Bone marrow (tissue), 2 donors: ENCODE measurements around the gene RPL23.

Experiments used
- DNase-seq, 2 donors: peaks; one replicate each; lab custom pipeline; 2025; lab: John Stamatoyannopoulos, UW

Gene RPL23

DNA sequence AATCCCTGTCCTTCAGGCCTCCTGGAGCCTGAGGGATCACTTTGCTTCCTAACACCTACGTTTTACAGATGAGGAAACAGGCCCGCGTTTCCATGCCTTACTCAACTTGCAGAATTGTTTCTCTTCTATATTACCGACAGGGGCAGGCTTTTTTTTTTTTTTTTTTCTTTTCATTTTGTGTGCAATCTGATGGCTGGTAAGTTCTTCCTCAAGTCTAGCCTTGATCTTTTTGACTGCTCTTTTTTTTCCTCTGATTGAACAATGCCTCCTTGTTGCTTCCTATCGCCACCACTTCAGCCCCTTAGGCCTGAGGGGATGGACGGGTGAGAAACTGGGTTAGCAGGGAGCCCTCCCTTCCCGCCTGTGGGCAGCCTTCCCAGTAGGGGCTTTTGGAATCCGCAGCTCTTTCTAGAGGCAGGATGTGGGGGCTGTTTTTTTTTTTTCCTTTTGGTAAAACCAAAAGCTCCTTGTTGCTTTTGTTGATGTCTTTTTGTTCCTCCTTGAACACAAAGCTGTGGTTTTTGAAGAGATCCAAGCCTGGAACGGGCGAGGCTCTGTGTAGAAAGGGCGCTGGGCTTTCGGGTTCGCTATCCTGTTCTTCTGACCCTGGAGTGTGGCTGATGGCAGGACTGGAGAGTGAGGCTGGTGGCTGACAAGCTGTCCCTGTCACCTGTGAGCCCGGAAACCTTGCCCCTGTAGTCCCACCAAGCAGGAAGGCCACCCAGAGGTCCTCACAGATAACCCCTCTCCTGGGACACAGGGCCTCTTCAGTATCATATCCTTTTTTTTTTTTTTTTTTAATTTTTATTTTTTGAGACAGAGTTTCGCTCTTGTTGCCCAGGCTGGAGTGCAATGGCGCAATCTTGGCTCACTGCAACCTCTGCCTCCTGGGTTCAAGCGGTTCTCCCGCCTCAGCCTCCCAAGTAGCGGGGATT is 30.3 kb upstream of the RPL23 start:
- DNase-seq = no peak

DNA sequence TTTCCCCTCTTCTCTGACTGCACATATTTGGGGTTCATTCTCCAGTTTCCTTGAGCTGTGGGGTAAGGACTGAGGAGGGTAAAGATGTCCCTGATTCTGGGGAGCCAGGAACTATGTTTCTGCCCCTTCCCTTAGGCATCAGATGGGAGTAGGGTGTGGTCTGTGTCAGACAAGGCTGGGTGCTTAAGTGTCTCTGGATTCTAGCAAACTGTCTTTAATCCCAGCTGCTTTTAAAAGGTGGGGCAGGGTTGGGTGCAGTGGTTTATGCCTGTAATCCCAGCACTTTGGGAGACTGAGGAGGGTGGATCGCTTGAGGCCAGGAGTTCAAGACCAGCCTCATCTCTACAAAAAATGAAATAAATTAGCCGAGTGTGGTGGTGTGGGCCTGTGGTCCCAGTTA is 29.3 kb upstream of the RPL23 start:
- no peak for DNase-seq

DNA sequence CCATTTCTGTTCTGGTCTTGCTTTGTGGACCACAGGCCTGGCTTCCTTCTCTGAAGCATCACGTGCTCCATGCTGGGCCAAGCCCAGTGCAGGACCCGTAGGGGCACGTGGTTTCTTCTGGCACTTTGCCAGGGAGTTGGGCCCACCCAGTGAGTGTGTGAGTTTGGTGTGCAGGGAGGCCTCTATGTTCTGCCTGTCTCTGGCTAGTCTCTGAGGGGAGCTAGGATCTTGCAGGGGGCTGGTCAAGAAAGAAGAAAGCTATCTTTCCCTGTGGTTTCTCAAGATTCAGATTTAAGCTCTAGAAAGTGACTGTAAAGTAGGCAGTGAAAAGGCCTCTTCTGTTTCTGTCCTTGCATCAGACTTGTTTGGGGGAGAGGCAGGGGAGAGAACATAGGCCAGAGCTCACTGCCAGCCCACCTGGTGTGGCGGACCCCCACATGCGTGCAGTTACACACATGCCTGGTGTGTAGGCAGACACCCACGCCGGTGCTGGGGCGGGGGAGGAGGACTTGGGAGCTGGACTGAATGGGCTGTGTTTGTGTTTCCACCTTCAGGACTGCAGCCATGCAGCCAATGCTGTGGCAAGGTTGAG is 28.2 kb upstream of the RPL23 start:
- DNase-seq = no peak

DNA sequence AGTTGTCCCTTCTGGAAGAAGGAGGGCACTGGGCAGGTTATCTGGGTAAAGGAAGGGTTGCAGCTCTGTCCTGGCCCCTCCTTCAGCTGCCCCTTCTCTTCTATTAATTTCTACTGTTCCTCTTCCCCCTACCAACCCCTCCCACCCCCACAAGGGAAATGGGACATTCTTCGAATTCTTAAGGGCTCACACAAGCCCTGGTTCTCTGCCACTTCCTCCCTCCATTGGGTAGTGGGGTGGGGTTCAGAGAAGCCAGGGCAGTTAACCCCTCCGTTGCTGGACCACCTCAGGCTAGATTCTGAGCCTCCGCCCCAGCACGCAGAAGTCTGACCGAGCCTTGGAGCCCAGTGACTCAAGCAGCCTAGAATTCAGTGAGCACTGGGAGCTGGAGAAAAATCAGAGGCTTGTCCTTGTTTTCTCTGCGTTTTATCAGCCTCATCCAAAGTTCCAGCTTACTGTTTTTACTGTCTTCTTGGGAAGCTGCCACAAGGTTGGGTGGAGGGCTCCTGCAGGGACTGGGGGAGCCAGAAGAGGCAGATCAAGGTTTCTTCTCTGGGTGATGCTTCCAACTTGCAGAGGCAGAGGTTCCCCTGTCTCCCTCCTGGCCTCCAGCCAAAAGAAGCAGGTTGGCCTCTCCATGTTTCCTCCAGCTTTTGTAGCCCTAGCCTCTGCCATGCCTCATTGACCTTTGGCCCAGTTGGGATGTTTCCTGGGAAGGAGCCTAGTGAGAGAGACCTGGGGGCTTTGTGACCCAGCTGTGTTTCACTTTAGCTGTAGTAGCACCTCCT is 26.6 kb upstream of the RPL23 start:
- no peak for DNase-seq

DNA sequence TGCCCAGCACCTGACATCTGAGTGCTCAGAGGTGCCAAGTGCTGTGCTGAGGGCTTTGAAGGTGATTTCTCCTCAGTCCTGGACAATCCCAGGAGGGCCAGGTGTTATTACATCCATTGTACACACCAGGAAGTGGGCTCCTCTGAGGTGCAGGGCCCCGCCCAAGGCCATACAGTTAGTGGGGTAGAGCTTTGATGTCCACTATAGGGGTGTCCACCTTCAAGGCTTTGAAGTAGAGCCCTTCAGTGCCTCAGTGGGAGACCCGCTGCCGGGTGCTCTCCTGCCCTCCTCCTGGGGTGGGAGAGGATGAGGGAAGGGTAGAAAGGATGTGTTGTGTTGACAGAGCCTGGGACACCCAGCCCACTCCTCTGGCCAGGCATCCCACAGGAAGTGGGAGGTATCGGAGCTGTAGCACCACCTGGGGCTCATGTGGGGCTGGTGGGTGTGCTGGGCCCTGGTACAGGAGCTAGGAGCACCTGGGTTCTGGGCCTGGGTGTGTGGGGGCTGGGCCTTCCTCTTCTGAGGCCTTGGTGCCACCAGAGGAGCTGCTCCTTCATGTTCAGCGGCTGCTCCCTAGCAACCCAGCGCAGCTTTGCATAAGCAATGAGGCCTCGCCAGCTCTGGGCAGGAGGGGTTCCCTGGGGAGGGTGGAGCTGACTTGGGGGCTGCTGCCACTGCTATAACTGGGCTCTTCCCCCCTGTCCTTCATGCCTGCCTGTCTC is 23.8 kb upstream of the RPL23 start:
- DNase-seq = no peak

DNA sequence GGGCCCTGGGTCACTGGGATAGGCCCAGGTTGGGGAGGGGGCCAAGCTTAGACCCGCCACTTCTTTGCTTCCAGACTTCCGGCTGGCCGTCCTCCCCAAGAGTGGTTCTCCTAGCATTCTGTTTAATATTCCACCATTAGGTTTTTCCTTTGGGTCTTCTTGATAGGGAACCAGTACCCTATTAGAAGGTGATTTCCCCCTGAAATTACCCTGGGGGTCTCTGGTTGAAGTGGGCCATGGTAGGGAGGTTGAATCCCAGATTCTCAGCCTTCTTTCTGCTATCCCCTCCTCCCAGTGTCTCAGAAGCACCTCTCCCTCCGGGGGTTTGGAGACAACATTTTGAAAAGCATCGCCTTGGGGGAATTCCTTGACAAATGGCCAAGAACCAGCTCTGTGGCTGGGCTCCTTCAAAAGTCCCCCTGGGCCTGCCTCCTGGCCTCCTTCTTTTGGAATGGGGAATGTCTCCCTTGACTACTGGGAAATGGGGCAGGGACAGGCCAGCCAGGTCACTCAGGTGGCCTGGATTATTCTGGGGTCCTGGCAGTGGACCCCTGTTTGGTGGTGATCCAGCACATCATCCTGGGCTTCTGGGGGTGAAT is 22.1 kb upstream of the RPL23 start:
- DNase-seq = no peak

DNA sequence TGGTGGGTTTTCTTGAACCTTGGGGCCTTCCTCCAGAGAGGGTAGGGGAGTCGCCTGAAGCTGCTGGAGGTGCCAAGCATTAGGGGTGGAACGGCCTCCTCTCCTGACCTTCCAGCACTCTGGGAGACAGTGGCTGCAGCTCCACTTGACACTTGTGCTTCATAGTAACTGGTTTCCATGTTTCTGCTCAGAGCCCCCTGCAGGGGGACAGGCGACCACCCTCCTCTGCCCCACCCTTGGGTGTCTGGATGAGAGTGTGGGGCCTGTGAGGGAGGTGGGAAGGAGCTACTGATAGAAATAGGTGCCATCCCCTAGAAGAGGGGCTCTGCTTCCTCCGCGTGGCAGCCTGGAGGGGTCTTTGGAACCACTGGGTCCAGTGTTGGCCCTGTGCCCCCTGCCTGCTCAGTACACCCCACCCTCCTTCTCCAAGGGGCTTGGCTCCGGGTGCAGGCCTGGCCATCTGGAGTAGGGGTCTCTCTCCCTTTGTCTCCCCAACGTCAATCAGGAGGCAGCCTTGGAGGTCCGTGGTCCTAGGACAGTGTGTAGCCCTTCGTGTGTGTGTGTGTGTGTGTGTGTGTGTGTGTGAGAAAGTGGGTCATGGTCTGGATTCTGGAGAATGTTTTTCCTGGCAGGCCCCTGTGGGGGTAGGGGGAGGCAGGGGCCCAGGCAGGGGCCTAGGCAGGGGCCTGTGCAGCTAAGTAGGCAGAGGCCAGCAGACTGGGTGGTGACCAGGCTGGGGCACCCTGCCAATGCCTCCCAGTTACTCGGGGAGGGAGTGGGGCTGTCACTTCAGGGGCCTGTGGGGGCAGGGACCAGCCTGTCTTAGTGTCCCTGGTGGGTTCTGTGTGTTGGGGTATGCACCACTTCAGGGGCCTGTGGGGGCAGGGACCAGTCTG is 21.2 kb upstream of the RPL23 start:
- DNase-seq = no peak

DNA sequence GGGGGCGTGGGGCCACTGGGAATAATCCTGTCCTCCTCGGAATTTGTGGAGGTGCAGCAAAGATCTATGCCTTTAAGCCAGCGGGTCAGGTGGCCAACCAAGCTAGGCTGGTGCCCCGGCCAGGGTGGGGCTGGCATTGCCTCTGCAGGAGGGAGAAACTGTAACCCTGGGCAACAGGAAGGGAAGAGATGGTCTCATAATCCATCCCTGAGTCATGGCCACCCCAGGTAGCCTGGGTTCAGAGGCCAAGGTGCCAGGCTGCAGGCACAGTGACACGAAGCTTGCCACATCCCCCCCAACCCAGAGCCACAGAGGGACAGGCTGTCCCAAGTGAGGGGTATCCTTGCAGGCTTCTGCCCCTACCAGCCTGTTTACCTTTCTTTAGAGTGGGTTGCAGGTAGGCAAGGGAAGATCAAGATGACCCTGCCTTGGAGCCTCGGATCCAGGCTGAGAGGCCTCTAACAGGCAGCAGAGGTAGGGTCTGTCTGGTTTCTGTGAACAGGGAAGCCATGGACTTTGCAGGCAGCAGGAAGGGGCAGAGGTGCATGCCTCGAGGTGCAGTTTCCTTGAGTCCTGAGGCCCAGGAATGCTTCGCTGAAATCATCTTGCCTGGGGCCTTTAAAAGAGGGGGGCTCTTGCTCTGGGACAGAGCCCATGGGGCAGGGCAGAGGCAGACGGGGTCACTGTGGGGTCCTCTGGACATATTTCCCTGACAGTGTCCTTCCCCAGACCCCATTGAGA is 20.3 kb upstream of the RPL23 start:
- DNase-seq = no peak

DNA sequence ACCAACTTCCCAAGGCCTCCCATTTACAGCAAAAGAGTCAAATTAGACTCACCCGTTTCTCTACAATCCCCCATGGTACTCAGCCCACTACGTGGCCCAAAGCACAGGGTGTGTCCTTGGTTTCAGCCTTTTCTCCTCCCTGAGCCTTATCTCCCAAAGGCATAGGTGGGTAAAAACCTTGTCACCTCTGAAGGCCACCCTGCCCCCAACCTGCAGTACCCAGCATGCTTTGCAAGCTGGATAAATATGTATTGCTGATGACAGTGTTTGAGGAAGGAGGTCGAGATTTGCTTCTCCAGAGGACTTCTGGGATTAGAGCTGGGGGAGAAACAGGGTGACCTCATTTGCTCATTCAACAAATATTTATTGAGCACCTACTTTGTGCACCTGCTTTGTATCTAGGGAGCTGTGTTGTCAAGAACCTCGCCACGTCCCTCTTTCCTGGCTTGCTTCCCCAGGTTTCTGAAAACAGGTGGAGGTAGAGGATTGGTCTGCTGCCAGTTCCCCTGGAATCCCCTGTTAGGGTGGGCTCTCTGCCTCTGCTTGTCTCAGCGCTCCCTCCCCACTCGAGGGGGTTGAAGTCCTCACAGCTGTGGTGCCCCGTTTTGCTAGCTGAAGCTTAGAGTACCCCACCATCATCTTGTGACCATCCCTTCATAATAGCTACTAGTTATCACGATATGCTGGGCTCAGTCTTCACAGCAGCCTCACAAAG is 19.3 kb upstream of the RPL23 start:
- DNase-seq = no peak

DNA sequence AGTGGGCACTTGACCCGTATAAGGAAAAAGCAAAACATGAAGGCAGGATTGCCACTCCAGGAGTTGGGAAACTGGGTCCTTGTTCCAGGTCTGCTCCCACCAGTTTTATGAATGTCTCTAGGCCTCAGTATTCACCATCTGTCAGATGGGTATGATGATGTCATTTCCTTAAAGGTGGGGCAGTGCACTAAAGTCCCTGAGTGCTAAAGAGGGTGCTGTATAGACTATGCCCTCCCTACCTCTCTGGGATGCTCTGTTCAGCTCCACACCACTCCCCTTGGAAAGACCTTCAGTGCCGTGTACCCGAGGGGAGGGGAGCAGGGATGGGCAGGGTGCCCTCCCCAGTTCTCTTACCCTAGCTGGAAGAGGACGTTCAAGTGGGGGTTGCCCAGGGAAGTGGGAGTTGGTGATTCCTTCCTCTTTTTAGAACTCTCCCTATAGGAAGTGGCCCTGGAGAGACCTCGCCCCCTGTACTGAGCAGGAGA is 18.5 kb upstream of the RPL23 start:
- no peak for DNase-seq

DNA sequence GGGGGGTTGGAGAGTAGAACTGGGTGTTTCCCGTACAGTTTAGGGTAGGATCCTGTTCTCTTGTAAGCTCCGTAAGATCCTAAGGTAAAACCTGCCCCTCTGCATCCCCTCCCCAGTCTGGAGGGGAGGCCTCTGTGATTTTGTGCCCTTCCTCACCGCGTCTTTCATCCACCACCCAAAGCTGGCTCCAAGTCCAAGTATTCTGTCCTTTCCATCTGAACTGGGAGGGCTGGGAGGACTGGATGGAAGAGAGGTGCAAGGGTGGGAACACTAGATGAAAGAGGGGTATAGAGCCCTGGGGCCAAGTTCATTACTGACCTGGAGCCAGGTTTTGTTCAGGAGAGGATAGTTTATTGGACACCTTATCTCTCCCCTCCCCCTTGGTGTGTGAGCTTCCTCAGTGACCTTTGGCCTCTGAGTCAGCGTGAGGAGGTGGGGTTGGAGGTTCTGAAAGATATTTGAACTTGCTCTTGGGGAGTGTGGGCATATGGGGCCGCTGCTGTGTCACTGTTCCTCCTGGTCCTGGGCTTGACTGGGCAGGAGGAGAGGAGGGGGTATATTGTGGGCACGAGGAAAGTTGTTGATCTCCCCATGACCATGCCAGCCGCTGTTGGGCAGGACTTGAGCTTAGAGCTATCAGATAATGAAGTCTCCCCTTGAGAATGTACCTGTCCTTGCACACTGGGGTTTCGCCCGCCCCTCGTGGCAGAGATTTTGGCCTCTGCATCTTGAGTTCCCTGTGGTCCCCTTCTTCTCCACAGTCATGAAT is 17.9 kb upstream of the RPL23 start:
- DNase-seq = peak; percentile 25 to 34

DNA sequence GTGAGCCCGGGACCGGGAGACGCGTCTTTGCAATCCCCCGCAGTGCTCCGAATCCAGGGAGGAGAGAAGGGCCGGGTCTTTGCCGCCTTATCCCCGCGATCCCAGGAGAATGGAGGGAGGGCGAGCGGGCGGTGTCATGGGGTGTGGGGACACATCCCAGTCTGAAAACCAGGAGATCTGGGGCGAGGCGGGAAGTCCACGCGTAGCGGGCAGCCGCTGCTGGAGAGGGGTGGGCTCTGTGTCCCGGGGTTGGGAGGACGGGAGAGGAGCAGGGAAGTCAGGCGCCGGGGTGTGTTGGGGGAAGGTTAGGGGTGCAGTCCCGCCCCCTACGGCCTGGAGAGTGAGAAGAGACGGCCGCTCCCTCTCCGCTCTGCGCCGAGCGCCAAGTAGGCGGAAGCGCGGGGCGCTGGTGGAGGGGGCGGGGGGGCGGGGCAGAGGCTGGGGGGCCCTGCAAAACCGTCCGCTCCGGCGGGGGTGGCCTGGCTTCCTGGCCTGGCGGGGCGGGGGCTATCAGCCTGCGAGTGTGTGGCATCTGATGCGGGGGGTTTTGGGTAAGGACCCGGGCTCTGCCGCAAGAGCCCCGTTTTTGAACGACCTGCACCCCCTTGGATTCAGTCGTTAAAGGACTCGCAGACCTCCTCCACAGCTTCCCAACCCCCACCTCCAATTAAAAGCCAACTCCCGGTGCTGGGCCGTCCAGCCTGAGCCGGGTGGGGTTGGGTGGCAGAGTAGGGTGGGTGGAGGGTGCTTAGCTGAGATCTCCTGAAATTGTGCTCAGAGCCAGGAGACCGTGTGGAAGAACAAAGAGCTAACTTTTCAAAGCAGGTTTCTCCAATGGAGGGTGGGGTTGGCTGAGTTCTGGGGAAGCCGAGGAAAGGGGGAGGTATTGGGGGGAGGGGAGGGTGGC is 17.0 kb upstream of the RPL23 start:
- DNase-seq = peak; percentile 20 to 62

DNA sequence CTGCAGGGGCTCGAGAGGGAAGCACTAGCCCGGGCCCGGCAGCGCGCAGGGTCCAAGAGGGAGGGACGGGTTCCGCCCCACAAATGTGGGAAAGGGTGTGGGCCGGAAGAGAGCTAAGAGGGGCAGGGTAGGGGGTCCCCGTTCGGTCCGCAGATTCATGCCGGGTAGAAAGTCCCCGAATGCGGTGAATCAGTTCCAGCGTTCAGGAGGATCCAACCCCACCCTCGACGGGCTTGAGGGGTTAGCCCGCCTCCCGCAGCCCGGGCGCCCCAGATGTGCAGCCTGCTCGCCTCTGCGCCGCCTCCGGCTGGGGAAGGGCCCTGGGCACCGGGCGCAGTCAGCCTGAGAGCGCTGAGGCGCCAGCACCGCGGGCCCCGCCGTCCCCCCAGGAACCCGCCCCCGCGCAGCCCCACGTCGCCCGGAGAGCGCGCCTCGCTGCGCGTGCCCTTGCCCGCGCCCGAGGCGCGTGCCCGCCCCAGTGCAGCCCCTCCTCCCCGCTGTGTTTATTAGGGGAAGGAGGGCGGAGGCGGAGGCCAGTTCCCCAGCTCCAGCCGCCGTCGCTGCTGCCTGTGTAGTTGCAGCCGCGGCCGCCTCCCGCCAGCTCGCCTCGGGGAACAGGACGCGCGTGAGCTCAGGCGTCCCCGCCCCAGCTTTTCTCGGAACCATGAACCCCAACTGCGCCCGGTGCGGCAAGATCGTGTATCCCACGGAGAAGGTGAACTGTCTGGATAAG is 16.2 kb upstream of the RPL23 start, which contains the start of gene LASP1:
Gene LASP1 (plus strand): TSS at position 533 of the 733 bp plus-strand sequence. CDS start 132 bp downstream, at position 665.
- peak; percentile 54 to 90 for DNase-seq

DNA sequence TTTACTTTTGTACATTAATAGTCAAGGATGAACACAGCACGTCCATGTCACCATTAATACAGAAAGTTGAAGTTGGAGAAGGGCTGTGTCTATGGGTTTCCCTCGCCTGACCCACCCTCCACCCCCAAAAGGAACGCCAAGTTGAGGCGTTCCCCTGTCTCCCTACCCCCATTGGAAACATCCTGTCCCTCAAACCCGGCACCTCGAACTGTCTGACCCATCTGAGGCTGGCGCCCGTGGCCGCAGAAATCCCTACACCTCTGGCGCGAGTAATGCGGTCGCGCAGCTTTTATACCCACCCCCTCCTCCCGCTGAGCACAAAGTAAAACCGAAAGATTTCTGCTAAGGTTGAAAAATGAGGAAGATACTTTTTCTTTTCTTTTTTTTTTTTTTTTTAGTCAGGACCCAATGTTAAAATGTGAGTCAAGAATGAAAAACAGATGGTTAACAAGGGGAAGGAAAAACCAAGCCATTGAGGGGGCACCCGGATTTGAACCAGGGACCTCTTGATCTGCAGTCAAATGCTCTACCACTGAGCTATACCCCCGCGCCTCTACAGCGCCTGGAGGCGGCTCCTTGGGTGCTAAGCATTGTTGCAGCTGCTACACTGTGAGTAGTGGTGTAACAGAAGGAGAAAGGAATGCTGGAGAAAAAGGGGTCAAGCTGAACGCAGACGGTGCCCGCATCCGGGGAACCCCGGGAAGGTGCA is 15.4 kb upstream of the RPL23 start:
- peak; percentile 83 to 90 for DNase-seq

DNA sequence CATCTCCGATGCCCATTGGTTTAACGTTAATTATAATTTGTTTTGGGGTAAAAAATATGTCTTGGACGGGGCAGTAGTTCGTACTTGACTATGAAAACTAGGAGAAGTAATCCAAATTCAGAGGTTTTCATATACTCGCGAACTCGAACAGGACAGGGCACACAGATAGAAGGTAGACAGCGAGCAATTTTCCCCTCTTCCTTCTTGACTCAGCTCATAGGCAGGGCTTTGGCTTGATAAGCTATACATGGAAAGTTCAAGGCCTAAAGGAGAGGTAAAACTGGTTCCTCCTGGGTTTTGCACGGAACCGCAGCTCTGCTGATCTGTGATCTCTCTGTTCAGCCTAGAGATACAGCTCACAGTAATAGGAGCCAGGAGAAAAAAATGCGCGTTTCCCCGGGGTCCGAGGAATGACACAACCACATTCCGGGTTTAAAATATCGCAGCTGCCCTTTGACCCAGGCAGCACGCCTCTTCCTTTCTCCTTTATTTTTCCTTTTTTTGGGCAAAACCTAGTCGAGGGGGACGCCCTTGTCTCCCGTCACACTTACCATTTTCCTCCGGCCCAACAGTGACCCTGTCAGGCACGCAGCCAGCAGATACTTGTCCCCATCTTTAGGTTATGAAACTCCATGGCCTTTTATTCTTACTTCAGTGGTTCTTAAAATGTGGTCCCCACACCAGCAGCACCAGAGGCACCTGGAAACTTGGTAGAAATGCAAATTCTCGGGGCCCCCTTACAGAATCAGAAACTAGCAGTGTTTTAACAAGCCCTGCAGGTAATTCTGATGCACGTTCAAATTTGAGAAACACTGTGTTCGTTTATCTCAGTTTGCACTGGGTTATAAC is 14.7 kb upstream of the RPL23 start:
- DNase-seq = no peak
